T-cell (primary cell): Measurements from ENCODE around the gene COMMD9. TPM values are rescaled to one million over a fixed set of nuclear protein-coding genes. Genes with fewer than 3 reads are reported as not detected.

Experiments
- ATAC-seq, 4 experiments: fragments of 200-7000 bp in 3 of 4; fragments of 150-1000 bp in 1 of 4; cut with Tn5 transposase; replicated peaks in 1 of 4; 1 replicate in 3 of 4; 2 replicates in 1 of 4; pipeline ENCODE4 v1.10.0; 2021; ENCODE audit warnings: moderate library complexity in 3 of 4, mild to moderate bottlenecking in 2 of 4, moderate number of reproducible peaks in 1 of 4
- CTCF ChIA-PET, 2 donors: fragments of 300-600 bp; sonication (Branson Sonifier 250); formaldehyde crosslinking; loops; one replicate each; lab custom pipeline; 2022; ENCODE audit warnings: antibody characterized with exemption in 2 of 2; lab: Charles Lee
- POLR2A ChIA-PET, 2 donors: fragments of 300-600 bp; sonication (Branson Sonifier 250); formaldehyde crosslinking; loops; one replicate each; lab custom pipeline; 2022; ENCODE audit warnings: antibody characterized with exemption in 2 of 2; lab: Charles Lee
- DNase-seq, 35 experiments: peaks; one replicate each; pipeline versions ENCODE4 v3.0.0 to v3.0.0-alpha.2; 2013 to 2023
- H3K27ac ChIP-seq: one replicate; pipeline ENCODE4 v1.5.1; 2013; ENCODE audit warnings: low read length
- H3K27me3 ChIP-seq, 2 experiments: replicated peaks in 1 of 2; 1 replicate in 1 of 2; 2 replicates in 1 of 2; pipeline versions ENCODE4 v1.6.1 to v1.7.0; 2013; ENCODE audit warnings: low read length in 1 of 2, mixed read lengths in 1 of 2; ENCODE audit not compliant: control insufficient read depth in 2 of 2, insufficient read depth in 2 of 2; ENCODE audit errors: extremely low read depth in 1 of 2
- H3K36me3 ChIP-seq, 2 donors: 1 replicate in 1 of 2; 2 replicates in 1 of 2; pipeline versions ENCODE4 v1.6.1 to v1.7.0; 2013; ENCODE audit warnings: low read length in 1 of 2; ENCODE audit not compliant: control insufficient read depth in 2 of 2, insufficient read depth in 1 of 2; ENCODE audit errors: extremely low read depth in 1 of 2
- H3K4me1 ChIP-seq, 2 experiments: 1 replicate in 1 of 2; 2 replicates in 1 of 2; pipeline versions ENCODE4 v1.6.1 to v1.7.0; 2013; ENCODE audit warnings: low read length in 2 of 2, mixed read lengths in 1 of 2; ENCODE audit not compliant: insufficient read depth in 2 of 2, control insufficient read depth in 1 of 2; ENCODE audit errors: extremely low read depth in 1 of 2
- H3K4me3 ChIP-seq, 2 donors: 1 replicate in 1 of 2; 2 replicates in 1 of 2; pipeline versions ENCODE4 v1.5.1 to v1.7.0; 2013; ENCODE audit warnings: mild to moderate bottlenecking in 2 of 2, low read length in 1 of 2, moderate library complexity in 1 of 2; ENCODE audit not compliant: control insufficient read depth in 1 of 2; ENCODE audit errors: extremely low read depth in 1 of 2
- H3K9me3 ChIP-seq: 2 replicates; pipeline ENCODE4 v1.7.0; 2013
- H3K27ac Mint-ChIP-seq, 2 donors: one replicate each; pipeline ENCODE4 v1.8.0; 2020 to 2021; ENCODE audit warnings: mild to moderate bottlenecking in 2 of 2, mixed read lengths in 2 of 2
- H3K27me3 Mint-ChIP-seq, 2 donors: one replicate each; pipeline ENCODE4 v1.8.0; 2021 to 2022; ENCODE audit warnings: mixed read lengths in 2 of 2
- H3K36me3 Mint-ChIP-seq: one replicate; pipeline ENCODE4 v1.8.0; 2021; ENCODE audit warnings: mixed read lengths
- H3K4me1 Mint-ChIP-seq, 3 donors: one replicate each; pipeline ENCODE4 v1.8.0; 2020 to 2022; ENCODE audit warnings: mixed read lengths in 3 of 3, mild to moderate bottlenecking in 1 of 3
- H3K4me3 Mint-ChIP-seq, 3 donors: one replicate each; pipeline ENCODE4 v1.8.0; 2020 to 2022; ENCODE audit warnings: mild to moderate bottlenecking in 3 of 3, mixed read lengths in 3 of 3, moderate library complexity in 3 of 3
- H3K9me3 Mint-ChIP-seq, 3 donors: one replicate each; pipeline ENCODE4 v1.8.0; 2020 to 2022; ENCODE audit warnings: mixed read lengths in 3 of 3
- WGBS: methylation state at CpG from one replicate; pipeline ENCODE4 v1.1.5; 2013; ENCODE audit warnings: missing lambda C conversion rate; ENCODE audit not compliant: insufficient coverage; 5-methylcytosine and 5-hydroxymethylcytosine counted together
- total RNA-seq, 35 experiments: library from RNA in 6 of 35; stranded (reverse) in 6 of 35; fragments of 120-200 nt in 1 of 35; gene quantifications; one replicate each; pipeline versions ENCODE4 v1.2.1 to v1.2.4 and lab custom pipeline; 2013 to 2026

Gene COMMD9
- total RNA-seq, 5 donors from 2014 or later (not counting 1 experiment from before 2014, with no cell fraction given) = 37.8 to 48.0 (median 40.3) TPM

DNA sequence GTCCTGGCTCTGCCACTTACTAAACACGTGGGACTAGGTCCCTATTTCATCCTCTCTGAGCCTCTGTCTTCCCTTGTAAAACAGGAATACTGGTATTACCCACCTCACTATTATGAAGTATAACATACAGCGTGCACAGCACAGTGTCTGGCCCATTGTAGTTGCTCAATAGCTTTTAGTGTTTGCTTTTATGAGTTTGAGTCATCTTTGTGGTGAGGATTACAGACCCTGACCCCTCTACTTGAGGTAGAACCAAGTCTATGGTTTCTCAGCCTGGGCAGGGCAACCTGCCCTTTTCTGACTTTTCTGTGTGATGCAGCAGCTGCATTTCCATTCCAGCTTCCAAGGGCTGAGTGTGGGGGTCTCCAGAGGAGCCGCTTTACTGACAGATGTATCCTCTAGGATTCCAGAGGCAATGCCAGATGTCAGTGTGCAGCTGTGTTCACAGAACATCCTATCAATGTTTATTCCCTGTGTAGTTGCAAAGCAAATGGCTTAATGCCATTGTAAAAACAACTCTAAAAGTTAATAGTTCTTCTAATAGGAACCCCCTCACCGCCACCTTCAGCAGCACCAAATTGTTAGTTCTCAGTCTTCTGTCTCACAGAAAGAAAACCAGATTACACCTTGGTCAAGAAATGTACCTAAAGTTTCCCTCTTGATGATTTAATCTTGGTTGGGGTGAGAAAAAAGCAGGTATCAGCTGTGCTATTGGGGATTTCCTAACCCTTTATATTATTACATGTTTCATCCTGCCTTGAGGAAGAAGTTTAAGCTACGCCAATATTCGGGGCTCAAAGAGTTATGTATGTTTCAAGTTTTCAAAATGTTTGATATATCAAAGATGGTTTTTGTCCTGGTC is 23.6 kb upstream of the COMMD9 start:
- Histone ChIP-seq H3K9me3 (no peaks in the 10 kb centered on the region), H3K27ac (no peak overlapping the region), H3K27me3 (no peaks in the 10 kb centered on the region), H3K4me1 (no peaks in the 10 kb centered on the region), H3K36me3 (no peaks in the 10 kb centered on the region), H3K4me3 (no peak overlapping the region)
- no peak overlapping the region for H3K27ac Mint-ChIP-seq
- DNase-seq (no peak), ATAC-seq (no peak)
- ChIA-PET CTCF (interaction anchor here in 1 of 2 donors (0.6 kb wide), 1 partner anchor 491 kb away, joined by 3 read pairs; no protein-coding TSS in a partner anchor), POLR2A (no interaction called here)
- H3K36me3 Mint-ChIP-seq = no peaks in the 10 kb centered on the region
- H3K4me1 Mint-ChIP-seq = no peaks in the 10 kb centered on the region
- no peak overlapping the region for H3K4me3 Mint-ChIP-seq
- H3K9me3 Mint-ChIP-seq = peaks cover 0 to 3% (median 0%) of the 10 kb centered on the region in 3 donors
- H3K27me3 Mint-ChIP-seq = peaks cover 15 to 21% of the 10 kb centered on the region in 2 donors
- WGBS = 52% methylated on average over 3 of the region's 6 CpGs

GRCh38 chr11:36311926-36312595 is 22.8 kb upstream of the COMMD9 start:
- DNase-seq (no peak), ATAC-seq (no peak)
- Mint-ChIP-seq H3K9me3 (peaks cover 0 to 3% (median 0%) of the 10 kb centered on the region in 3 donors), H3K27ac (no peak overlapping the region), H3K36me3 (no peaks in the 10 kb centered on the region), H3K4me3 (no peak overlapping the region), H3K4me1 (peaks cover 0 to 2% (median 0%) of the 10 kb centered on the region in 3 donors), H3K27me3 (peaks cover 15 to 21% of the 10 kb centered on the region in 2 donors)
- H3K4me3 ChIP-seq = no peak overlapping the region
- ChIA-PET CTCF (interaction anchor here in 1 of 2 donors (0.6 kb wide), 1 partner anchor 490 kb away, joined by 3 read pairs; no protein-coding TSS in a partner anchor), POLR2A (no interaction called here)
- no CpG with 5 or more reads among the region's 4 CpGs for WGBS
- no peaks in the 10 kb centered on the region for H3K27me3 ChIP-seq
- no peaks in the 10 kb centered on the region for H3K9me3 ChIP-seq
- H3K4me1 ChIP-seq = no peaks in the 10 kb centered on the region
- H3K36me3 ChIP-seq = no peaks in the 10 kb centered on the region
- no peak overlapping the region for H3K27ac ChIP-seq

DNA sequence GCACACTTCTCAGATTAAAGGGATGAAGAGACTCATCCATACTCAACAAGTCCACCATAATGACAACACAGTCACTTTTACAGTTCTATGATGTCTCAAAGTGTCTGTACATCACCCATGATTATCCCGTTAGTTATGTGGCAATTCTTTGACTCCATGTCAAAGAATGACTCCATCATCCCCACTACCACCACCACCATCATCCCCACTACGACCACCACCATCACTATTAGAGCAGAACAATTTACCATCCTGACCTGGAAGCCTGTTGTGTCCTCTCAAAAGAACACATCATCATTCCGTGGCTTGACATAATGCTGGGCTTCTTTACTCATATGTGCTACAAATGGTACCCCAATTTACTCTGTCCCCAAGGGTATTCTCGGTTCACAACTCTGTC is 20.6 kb upstream of the COMMD9 start:
- ATAC-seq = no peak
- WGBS = 93% methylated on average over 4 of the region's 4 CpGs
- POLR2A ChIA-PET = no interaction called here
- CTCF ChIA-PET = no interaction called here
- peaks cover 0 to 5% (median 0%) of the 10 kb centered on the region in 3 donors for H3K4me1 Mint-ChIP-seq
- H3K4me3 Mint-ChIP-seq = no peak overlapping the region
- peaks cover 13 to 15% of the 10 kb centered on the region in 2 donors for H3K27me3 Mint-ChIP-seq
- H3K36me3 Mint-ChIP-seq = no peaks in the 10 kb centered on the region
- no peaks in the 10 kb centered on the region for H3K4me1 ChIP-seq
- no peak for DNase-seq
- H3K9me3 ChIP-seq = no peaks in the 10 kb centered on the region
- no peaks in the 10 kb centered on the region for H3K27me3 ChIP-seq
- peaks cover 0 to 3% (median 0%) of the 10 kb centered on the region in 3 donors for H3K9me3 Mint-ChIP-seq
- H3K27ac ChIP-seq = no peak overlapping the region
- H3K36me3 ChIP-seq = no peaks in the 10 kb centered on the region
- no peak overlapping the region for H3K27ac Mint-ChIP-seq
- no peak overlapping the region for H3K4me3 ChIP-seq

GRCh38 chr11:36308577-36308976 is 19.4 kb upstream of the COMMD9 start:
- CTCF ChIA-PET = no interaction called here
- no CpG with 5 or more reads among the region's 1 CpG for WGBS

GRCh38 chr11:36306888-36307287 is 17.7 kb upstream of the COMMD9 start:
- ChIA-PET POLR2A (no interaction called here), CTCF (interaction anchor here in 1 of 2 donors (0.7 to 1.1 kb wide), 2 partner anchors 172 to 186 kb away, joined by 3 to 4 read pairs; no protein-coding TSS in a partner anchor)
- WGBS = 0% methylated on average over 1 of the region's 3 CpGs
- no peaks in the 10 kb centered on the region for H3K36me3 ChIP-seq
- H3K27ac ChIP-seq = no peak overlapping the region
- Mint-ChIP-seq H3K27me3 (peaks cover 8 to 18% of the 10 kb centered on the region in 2 donors), H3K9me3 (peaks cover 0 to 3% (median 0%) of the 10 kb centered on the region in 3 donors), H3K4me1 (peaks cover 0 to 5% (median 0%) of the 10 kb centered on the region in 3 donors), H3K4me3 (no peak overlapping the region), H3K36me3 (no peaks in the 10 kb centered on the region), H3K27ac (no peak overlapping the region)
- H3K9me3 ChIP-seq = no peaks in the 10 kb centered on the region
- peak in 1 of 4 experiments; percentile 35 for ATAC-seq
- no peaks in the 10 kb centered on the region for H3K4me1 ChIP-seq
- no peaks in the 10 kb centered on the region for H3K27me3 ChIP-seq
- no peak overlapping the region for H3K4me3 ChIP-seq
- peak in 9 of 35 experiments; percentile 2 to 37 (median 11) for DNase-seq

More at GRCh38 chr11:36308577-36308976, 19.4 kb upstream of the COMMD9 start:
- Mint-ChIP-seq H3K27me3 (peaks cover 13% of the 10 kb centered on the region in 2 donors), H3K36me3 (no peaks in the 10 kb centered on the region), H3K4me3 (no peak overlapping the region), H3K4me1 (peaks cover 0 to 5% (median 0%) of the 10 kb centered on the region in 3 donors), H3K9me3 (peaks cover 0 to 3% (median 0%) of the 10 kb centered on the region in 3 donors), H3K27ac (no peak overlapping the region)
- Histone ChIP-seq H3K4me1 (no peaks in the 10 kb centered on the region), H3K27me3 (no peaks in the 10 kb centered on the region), H3K9me3 (no peaks in the 10 kb centered on the region), H3K27ac (no peak overlapping the region), H3K4me3 (no peak overlapping the region), H3K36me3 (no peaks in the 10 kb centered on the region)
- ATAC-seq (no peak), DNase-seq (no peak)
- POLR2A ChIA-PET = interaction anchor here in 1 of 2 donors (0.6 kb wide), 1 partner anchor 153 kb away, joined by 3 read pairs; no protein-coding TSS in a partner anchor

DNA sequence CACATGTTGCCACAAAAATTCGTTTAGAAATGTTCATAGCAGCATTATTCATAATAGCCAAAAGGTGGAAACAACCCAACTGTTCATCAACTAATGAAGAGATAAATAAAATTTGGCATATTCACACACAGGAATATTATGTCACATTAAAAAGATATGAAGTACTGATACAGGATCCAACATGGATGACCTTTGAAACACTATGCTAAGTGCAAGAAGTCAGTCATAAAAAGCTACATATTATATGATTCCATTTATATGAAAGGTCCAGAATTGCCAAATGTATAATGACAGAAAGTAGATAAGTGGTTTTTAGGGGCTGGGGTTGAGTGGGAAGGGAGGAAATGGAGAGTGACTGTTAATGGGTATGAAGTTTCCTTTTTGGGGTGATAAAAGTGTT is 15.8 kb upstream of the COMMD9 start:
- no CpG with 5 or more reads among the region's 1 CpG for WGBS
- no peak overlapping the region for H3K4me3 ChIP-seq
- H3K27ac ChIP-seq = no peak overlapping the region
- no peak overlapping the region for H3K27ac Mint-ChIP-seq
- H3K9me3 ChIP-seq = no peaks in the 10 kb centered on the region
- no peaks in the 10 kb centered on the region for H3K4me1 ChIP-seq
- no peak overlapping the region for H3K4me3 Mint-ChIP-seq
- ATAC-seq (no peak), DNase-seq (no peak)
- H3K36me3 Mint-ChIP-seq = no peaks in the 10 kb centered on the region
- H3K9me3 Mint-ChIP-seq = peaks cover 0 to 3% (median 0%) of the 10 kb centered on the region in 3 donors
- no peaks in the 10 kb centered on the region for H3K36me3 ChIP-seq
- peaks cover 0 to 5% (median 0%) of the 10 kb centered on the region in 3 donors for H3K4me1 Mint-ChIP-seq
- peaks cover 0 to 5% of the 10 kb centered on the region in 2 experiments for H3K27me3 ChIP-seq
- CTCF ChIA-PET = no interaction called here
- H3K27me3 Mint-ChIP-seq = peaks cover 3 to 15% of the 10 kb centered on the region in 2 donors
- POLR2A ChIA-PET = no interaction called here
